NCI-H2107 (cell line): ENCODE results near the gene TENM3.

Experiments
- DNase-seq: peaks from one replicate; lab custom pipeline; 2025; lab: John Stamatoyannopoulos, UW

Gene TENM3

GRCh38 chr4:182624281-182624680 lies 381.1 kb downstream of the TENM3 start:
- DNase-seq, result no peak

DNA sequence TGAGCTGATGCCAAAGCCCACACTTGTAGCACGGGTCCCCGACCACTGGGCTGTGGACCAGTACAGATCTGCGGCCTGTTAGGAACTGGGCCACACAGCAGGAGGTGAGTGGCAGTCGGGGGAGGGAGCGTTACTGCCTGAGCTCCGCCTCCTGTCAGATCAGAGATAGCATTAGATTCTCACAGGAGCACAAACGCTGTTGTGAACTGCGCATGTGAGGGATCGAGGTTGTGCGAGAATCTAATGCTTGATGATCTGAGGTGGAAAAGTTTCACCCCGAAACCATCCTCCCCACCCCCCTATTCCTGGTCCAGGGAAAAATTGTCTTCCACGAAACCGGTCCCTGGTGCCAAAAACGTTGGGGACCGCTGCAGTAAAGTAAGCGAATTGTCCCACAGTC lies 382.0 kb downstream of the TENM3 start:
- DNase-seq, result no peak

DNA sequence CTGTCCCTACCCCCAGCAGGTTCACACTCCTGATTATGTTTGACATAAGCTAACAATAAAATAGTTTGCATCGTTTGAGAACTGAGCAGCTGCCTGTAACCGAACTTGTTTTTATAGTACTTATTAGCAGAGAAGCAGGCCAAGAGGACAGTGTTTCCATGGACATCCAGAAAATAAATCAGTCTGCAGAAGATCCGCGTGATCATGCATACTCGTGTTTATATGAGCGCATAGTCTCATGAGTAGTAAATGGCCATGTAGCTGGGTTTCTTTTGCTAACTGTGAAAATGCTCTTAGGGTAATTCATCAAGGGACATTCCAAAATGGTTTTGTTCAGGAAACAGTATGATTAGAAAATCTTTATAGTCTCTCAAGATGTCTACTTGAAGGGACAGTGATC lies 384.8 kb downstream of the TENM3 start:
- DNase-seq, result no peak

DNA sequence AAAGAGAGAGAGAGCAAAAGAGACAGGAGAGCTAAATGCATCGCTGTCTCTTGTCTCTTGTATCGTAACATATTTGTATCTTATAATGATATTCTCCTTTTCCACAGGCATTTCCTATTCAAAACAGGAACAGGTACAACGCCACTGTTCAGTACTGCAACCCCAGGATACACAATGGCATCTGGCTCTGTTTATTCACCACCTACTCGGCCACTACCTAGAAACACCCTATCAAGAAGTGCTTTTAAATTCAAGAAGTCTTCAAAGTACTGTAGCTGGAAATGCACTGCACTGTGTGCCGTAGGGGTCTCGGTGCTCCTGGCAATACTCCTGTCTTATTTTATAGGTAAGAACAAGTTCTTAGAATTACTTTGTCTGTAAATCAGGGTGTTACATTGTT lies 385.3 kb downstream of the TENM3 start:
- no peak for DNase-seq

DNA sequence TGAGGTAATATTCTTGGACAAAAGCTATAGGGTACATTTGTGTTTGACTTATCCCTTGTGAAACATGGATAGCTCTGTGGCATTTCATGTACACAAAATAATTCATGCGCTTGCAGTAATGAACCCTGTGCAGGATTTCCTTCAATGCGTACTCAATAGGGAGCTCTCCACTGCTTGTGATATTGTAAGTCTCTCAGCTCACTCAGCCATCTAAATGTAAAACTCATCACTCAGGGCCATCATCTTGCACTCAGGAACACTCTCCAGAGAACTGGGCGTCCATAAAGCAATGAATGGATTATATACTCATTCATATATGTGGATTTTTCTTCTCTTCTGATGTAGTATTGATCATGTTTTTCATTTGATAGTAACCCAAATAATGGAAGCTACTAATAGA lies 385.9 kb downstream of the TENM3 start:
- DNase-seq, result no peak

DNA sequence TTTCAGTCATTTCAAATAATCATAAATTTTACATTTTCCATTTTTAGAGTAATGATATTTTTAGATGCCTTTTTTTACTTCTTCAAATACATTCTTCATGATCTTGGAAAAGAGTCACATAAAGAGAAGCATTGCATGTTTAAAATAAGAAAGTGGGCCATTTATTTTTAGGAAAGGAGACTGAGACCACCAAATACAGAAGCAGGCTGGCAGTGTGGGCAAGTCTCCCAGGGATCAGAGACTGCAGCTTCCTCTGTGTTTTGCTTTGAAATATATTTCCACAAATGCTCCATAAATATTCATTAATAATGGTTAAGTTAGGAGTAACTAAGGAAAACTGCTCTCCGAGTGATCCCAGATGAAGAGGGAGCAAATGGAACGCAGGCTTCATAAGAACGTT lies 397.3 kb downstream of the TENM3 start:
- DNase-seq, result no peak

- peak; percentile 55 for DNase-seq
Observed at GRCh38 chr4:182640932-182641331, 397.7 kb downstream of the TENM3 start.

DNA sequence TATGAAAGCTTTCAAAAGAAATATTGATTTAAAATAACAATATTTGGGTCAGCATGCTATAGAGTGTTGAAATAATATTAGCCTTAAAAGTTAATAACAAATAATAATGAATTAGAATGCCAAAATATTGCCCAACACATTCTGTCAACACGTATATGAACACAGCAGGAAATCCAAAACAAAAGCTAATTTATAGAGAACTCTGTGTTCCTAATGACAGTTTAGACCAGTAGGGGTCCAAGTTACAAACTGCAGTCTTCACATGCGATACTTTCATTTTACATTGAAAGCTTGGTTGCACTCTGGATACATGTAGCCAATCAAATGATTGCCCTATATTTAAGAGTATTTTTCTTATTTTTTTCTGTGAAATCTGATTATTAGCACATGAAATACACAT lies 399.6 kb downstream of the TENM3 start:
- DNase-seq, result no peak

DNA sequence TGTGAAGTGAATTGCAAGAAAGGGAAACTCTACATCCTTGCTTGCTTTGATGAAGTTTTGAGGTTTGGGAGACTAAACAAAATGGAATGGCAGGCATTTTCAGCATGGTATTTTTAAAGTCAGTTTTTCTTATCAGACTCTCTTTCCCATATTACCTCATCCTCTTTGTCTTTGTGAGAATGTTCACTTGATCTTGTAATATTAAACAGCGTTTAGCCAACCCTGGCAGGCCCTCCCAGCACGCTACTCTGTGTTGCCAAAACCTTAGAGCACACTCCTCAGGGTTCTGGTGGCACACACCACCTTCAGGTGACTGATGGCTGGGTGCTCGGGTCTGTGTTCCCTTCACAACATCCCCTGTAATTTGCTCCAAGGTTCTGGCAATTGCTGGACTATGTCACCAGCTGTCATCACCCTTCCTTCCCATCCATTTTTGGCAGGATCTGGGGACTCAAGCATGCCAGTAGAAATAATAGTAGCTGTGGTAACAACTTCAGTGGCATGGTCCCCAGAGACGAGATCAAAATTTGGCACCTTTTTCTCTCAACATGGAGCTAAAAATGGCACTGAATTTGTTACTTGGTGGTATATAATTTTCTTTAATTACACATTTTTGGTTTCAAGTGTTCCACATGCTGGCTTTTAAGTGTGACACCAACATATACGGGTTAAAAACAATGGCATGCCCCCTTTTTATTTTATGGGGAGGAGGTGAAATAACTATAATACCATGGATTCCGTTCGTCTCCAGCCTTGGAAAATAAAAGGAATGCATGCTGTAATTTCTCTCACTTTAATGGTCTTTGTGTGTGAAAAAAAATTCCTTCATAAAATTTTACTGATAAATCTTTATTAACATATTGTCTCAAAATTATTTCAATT lies 400.8 kb downstream of the TENM3 start:
- DNase-seq, result no peak

- DNase-seq, result no peak
Observed at GRCh38 chr4:182644683-182645050, 401.5 kb downstream of the TENM3 start.

GRCh38 chr4:182645511-182645910 lies 402.3 kb downstream of the TENM3 start:
- DNase-seq, result no peak

GRCh38 chr4:182647646-182648300 lies 404.6 kb downstream of the TENM3 start:
- DNase-seq, result no peak

GRCh38 chr4:182648766-182649165 lies 405.6 kb downstream of the TENM3 start:
- DNase-seq, result no peak

GRCh38 chr4:182649698-182650477 lies 406.7 kb downstream of the TENM3 start:
- no peak for DNase-seq

DNA sequence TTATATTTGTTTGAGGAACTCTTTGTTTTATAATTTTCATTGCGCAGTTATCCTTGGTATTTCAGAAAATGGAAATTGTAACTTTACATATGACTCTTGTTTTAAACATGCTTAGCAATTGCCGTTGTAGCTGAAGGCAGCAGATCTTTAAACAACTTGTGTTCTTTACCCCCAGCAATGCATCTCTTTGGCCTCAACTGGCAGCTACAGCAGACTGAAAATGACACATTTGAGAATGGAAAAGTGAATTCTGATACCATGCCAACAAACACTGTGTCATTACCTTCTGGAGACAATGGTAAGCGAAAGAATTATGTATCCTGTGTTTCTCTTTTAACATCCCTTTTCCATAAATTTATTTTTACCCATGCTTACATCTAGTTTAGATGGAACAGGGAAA lies 410.4 kb downstream of the TENM3 start:
- DNase-seq, result no peak

- DNase-seq, result no peak
Observed at GRCh38 chr4:182655340-182655739, 412.1 kb downstream of the TENM3 start.

DNA sequence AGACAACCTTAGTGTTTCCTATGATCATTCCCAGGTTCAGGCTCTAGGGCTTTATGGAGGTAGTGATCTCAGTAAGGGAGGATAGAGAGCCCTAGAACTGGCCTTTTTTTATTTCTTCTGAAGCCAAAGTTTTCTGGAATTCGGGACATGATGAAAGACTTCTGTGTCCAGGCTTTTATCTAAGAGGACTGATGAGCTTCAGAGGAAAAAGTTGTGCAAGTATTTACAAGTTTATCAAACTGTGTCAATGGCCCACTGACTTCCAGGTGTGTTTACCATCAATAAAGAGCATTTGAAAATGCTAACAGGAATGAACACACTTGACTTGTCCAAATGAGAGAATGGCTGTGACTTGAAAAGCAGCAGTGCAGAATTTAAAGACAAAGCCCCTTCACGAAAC lies 419.3 kb downstream of the TENM3 start:
- no peak for DNase-seq

- DNase-seq, result no peak
Observed at GRCh38 chr4:182671231-182671630, 428.0 kb downstream of the TENM3 start.

- DNase-seq, result no peak
Observed at GRCh38 chr4:182671749-182672148, 428.5 kb downstream of the TENM3 start.

DNA sequence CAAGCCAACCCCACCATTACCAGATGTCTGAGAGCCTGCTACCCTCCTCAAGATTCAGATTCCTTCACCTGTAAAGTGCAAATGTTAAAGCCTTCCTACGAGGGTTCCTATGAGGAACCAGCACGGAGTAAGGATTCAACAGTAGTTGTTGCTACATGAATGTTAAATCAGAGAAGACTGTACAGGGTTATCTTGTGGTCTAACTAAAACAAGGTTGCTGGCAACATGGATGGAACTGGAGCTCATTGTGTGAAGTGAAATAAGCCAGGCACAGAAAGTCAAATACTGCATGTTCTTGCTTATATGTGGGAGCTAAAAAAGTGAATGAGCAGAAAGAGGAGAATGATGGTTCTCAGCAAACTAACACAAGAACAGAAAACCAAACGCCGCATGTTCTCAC lies 435.4 kb downstream of the TENM3 start:
- no peak for DNase-seq

GRCh38 chr4:182679533-182679932 lies 436.3 kb downstream of the TENM3 start:
- DNase-seq, result no peak

- no peak for DNase-seq
Observed at GRCh38 chr4:182680234-182680653, 437.0 kb downstream of the TENM3 start.

- DNase-seq, result no peak
Observed at GRCh38 chr4:182683661-182684060, 440.5 kb downstream of the TENM3 start.
